GM18502 (cell line): ENCODE data around the gene PLXDC2.
"Not testable (repeated sequence)": the region's sequence is repeated elsewhere in the genome, so short reads cannot be mapped to it uniquely, and the experiment has no call there.

Source experiments
- ATAC-seq: cut with Tn5 transposase; IDR thresholded peaks from one replicate; pipeline ENCODE4 v1.9.1; 2021; ENCODE audit warnings: mild to moderate bottlenecking; ENCODE audit not compliant: unreplicated experiment, poor library complexity

PLXDC2 gene

DNA sequence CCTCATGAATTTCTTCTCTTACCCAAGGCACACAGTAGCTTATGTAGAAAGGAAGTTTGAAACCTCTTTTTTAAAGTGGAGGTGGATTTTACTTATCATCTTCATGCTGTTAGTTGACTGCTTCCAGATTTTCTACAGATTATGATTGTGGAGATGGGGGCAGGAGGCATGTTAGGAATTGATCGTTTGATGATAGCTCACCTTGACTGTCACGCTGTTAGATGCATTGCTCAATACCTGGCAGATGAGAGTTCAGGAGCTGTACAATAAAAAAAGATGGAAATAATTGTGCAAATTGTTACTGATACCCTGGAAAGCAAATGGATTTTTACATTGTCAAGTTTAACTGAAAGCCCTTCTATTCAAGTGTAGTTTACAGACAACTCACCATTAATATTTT lies 340.3 kb downstream of the PLXDC2 start:
- ATAC-seq: no peak

- ATAC-seq: no peak
Observed at GRCh38 chr10:20157314-20157713, 341.1 kb downstream of the PLXDC2 start.

GRCh38 chr10:20158086-20158485 lies 341.9 kb downstream of the PLXDC2 start:
- ATAC-seq: no peak

- no peak for ATAC-seq
Observed at GRCh38 chr10:20162123-20162522, 345.9 kb downstream of the PLXDC2 start.

- no peak for ATAC-seq
Observed at GRCh38 chr10:20166096-20166675, 350.0 kb downstream of the PLXDC2 start.

GRCh38 chr10:20170661-20171060 lies 354.4 kb downstream of the PLXDC2 start:
- no peak for ATAC-seq

DNA sequence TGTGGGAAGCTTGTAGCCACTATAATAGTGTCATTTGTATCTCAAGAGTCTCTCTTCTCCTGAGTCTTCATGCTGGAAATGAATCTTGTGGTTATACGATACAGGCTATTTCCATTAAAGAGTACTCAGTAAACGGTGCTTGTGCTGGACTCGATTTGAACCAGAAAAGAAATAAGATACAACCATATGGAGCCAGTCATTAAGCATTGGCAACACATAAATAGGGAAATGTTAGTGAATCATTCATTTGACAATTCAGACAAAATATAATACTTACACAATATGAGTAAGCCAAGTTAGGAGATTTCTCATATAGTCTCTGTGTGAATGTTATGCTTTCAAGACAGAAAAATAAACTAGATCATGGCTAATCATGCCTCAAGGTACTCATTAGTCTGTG lies 356.8 kb downstream of the PLXDC2 start:
- no peak for ATAC-seq

DNA sequence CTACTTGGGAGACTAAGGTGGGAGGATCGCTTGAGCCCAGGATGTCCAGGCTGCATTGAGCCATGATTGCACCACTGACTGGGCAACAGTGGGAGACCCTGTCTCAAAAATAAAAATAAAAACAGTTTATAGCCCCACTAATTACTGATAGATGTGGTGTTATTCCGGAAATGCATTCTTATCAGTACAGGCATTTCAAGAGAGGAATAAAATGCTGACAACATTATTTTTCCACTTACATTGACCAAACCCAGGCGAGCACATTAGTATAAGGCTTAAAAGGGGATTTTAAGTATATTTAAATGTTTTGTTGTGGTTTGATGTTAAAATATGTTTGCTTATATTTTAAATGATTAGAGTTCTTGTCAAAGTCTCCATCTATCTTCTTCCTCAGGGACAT lies 359.5 kb downstream of the PLXDC2 start:
- no peak for ATAC-seq

- ATAC-seq: no peak
Observed at GRCh38 chr10:20180766-20181165, 364.5 kb downstream of the PLXDC2 start.

- ATAC-seq: no peak
Observed at GRCh38 chr10:20181434-20181833, 365.2 kb downstream of the PLXDC2 start.

- ATAC-seq: no peak
Observed at GRCh38 chr10:20185116-20185515, 368.9 kb downstream of the PLXDC2 start.

DNA sequence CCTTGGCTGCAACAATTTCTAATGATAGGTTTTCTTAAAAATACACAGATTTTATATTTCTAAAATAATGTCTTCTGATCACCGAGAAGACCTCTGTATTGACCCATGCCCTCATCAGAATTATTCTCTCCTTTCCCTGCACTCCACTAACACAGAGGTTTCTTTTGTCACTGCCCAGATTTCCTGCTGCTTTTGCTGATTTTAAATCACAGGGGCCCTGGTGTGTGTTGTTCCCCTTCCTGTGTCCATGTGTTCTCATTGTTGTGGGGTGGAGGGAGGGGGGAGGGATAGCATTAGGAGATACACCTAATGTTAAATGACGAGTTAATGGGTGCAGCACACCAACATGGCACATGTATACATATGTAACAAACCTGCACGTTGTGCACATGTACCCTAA lies 375.2 kb downstream of the PLXDC2 start:
- not testable (repeated sequence) for ATAC-seq

DNA sequence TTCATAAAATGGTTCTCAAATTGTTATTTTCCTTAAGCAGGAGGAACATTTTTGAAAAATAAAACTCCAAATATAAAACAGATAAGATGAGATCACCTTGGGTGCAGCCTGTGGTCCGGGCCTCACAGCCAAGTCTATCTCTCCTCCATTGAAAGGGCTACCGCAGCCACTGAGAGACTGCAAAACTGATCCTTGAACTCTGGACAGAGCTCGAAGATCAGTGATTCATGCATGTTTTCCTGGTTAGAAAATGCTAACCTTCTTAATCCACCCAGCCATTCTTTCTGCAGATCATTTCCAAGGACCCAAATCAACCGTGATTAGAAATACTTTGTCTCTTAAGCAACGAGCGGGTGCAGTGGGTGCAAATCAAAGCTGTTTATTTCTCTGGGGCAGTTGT lies 378.8 kb downstream of the PLXDC2 start:
- no peak for ATAC-seq

DNA sequence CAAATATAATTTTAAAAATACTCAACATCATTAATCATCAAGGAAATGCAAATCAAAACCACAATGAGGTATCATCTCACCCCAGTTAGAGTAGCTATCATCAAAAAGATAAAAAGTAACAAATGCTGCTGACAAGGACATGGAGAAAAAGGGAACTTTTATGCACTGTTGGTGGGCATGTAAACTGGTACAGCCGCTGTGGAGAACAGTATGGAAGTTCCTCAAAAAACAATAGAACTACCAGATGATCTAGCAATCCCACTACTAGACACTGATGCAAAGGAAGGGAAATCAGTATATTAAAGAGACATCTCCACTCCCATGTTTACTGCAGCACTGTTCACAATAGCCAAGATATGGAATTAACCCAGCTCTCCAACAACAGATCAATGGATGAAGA lies 384.5 kb downstream of the PLXDC2 start:
- ATAC-seq: no peak

- no peak for ATAC-seq
Observed at GRCh38 chr10:20202337-20202736, 386.1 kb downstream of the PLXDC2 start.

GRCh38 chr10:20207653-20208052 lies 391.4 kb downstream of the PLXDC2 start:
- no peak for ATAC-seq

GRCh38 chr10:20209098-20209497 lies 392.9 kb downstream of the PLXDC2 start:
- ATAC-seq: not testable (repeated sequence)

DNA sequence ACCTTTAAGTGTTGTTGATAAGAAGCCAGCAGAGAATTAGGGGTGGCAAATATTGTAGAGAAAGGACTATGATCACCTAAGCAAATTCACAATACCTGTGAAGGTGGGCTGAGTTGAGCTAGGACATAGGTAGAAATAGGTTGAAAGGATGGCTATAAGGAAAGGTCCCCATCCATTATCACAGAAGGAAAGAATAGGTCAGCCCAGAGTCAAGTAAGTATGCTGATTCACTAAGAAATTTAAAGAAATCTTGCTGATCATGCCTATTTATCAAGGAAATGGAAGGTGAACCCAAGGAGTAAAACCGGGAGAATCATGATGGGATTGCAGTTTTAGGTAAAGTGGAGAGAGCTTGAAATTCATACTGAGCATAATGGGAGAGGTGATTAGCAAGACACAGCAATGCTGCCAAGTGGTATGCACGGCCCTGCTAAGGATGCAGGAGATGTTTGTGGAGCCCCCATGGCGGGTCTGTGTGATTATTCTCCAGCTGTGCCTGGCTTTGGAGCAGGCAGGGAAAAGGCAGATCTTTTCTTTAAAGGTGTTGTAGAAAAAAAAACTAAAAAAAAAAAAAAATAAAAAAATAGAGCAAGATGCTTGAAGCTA lies 399.4 kb downstream of the PLXDC2 start:
- ATAC-seq: no peak

DNA sequence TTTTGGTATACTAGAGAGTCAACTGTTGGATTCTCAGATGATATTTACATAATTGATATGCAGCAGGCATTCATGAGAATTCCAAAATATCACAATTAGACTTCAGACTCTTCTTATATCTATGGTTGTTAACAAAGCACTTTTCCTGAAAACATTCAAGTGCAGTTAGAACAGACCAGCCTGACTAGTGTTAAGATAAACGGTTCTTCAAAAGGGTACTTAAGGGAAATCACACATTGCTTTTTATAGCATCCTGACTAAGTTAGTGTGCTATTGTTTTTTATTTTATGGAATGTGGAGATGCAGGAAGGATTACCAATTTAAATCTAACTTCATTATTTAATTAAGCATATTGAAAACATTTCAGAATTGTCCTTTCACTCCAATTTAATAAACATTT lies 405.1 kb downstream of the PLXDC2 start:
- no peak for ATAC-seq

DNA sequence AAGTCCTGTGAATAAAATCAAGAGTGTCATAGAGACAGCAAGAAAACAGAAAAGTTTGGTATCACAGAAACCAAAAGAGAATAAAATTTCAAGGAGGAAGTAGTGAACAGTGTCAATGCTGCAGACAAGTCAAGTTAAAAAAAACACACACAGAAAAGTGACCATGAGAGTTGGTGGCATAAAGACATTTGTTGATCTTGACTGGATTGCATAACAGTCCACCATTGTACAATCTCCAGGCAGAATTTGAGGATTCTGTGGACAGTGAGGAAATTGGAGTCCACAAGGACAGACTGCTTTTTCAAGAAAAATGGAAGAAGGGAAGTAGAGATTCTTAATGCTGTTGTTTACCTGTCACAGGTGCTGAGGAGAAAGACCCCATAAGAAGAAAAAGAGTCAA lies 412.5 kb downstream of the PLXDC2 start:
- no peak for ATAC-seq

DNA sequence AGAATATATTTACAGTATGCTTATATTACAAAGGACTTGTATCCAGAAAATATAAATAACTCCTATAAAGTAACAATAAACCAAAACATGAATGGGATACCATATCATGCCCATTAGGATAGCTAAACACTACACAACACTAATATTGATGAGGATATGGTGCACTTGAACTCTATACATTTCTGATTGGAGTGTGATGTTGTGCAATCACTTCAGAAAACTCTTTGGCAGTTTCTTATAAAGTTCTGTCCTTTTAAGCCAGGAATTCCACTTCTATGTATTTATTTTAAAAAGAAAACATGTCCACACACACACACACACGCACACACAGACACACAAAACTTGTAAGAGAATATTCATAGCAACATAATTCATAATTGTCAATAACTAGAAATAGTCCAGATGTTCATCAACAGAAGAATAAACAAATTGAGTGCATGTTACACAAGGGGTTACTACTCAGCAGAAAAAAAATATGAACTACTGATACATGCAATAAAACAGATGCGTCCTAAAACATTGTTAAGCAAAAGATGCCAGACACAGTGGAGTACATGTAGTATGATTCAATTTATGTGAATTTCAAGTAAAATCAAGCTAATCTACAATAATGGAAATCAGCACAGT lies 416.0 kb downstream of the PLXDC2 start:
- ATAC-seq: no peak

- no peak for ATAC-seq
Observed at GRCh38 chr10:20233423-20233822, 417.2 kb downstream of the PLXDC2 start.
